Bone marrow (tissue), 2 donors: Measurements from ENCODE around the gene OR11A1.

ENCODE experiments used
- DNase-seq, 2 donors: peaks; one replicate each; lab custom pipeline; 2025; lab: John Stamatoyannopoulos, UW

The OR11A1 gene, protein sequence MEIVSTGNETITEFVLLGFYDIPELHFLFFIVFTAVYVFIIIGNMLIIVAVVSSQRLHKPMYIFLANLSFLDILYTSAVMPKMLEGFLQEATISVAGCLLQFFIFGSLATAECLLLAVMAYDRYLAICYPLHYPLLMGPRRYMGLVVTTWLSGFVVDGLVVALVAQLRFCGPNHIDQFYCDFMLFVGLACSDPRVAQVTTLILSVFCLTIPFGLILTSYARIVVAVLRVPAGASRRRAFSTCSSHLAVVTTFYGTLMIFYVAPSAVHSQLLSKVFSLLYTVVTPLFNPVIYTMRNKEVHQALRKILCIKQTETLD

DNA sequence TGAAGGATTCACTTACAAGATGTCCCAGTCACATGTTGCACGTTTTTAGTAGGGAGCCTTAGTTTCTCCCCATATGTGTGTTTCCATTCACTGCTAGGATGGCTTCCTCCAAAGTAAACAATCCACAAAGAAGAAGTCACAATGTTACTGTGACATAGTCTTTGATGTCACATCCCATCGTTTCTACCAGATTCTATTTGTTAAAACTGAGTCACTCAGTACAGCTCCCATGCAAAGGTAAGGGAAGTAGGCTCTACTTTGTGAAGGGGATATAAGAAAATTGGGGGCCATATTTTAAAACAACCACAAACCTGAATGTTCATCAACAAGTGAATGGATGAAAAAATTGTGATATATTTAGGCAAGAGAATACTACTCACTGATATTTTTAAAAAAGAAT, at the start of gene OR11A1, which contains the start of gene OR2H1:
OR11A1 (minus strand) TSS at position 101 of the 400 bp plus-strand sequence. CDS start 29,430 bp downstream, outside the sequence.
OR2H1 (plus strand) TSS at position 185 of the 400 bp plus-strand sequence. CDS start 4,615 bp downstream, outside the sequence.
- no peak for DNase-seq

- no peak for DNase-seq
Measured at GRCh38 chr6:29506446-29507067, 49.7 kb upstream of the OR11A1 start.

GRCh38 chr6:29505808-29506207, 48.9 kb upstream of the OR11A1 start:
- no peak for DNase-seq

GRCh38 chr6:29504961-29505360, 48.1 kb upstream of the OR11A1 start:
- DNase-seq = no peak

- DNase-seq = no peak
Measured at GRCh38 chr6:29502597-29502996, 45.7 kb upstream of the OR11A1 start.

DNA sequence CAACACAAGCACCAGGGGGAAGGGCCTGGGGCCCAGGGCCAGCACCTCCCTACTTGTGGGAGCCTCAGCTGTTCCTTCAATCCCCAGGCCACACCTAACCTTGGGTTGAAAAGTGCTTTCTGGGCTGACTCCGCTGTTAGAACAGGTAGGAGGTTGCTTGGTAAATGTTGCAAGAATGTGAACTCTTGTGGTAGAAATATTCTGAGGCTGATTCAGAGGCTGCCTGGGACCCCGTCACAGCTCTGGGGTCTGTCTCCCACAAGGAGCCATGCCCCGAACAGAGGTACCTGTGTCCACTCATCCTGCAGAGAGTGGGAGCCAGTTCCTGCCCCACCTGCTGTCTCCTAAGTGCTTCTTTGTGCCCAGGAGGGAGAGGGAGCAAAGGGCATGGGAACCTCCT, 45.3 kb upstream of the OR11A1 start:
- no peak for DNase-seq

- DNase-seq = no peak
Measured at GRCh38 chr6:29501106-29501505, 44.2 kb upstream of the OR11A1 start.

DNA sequence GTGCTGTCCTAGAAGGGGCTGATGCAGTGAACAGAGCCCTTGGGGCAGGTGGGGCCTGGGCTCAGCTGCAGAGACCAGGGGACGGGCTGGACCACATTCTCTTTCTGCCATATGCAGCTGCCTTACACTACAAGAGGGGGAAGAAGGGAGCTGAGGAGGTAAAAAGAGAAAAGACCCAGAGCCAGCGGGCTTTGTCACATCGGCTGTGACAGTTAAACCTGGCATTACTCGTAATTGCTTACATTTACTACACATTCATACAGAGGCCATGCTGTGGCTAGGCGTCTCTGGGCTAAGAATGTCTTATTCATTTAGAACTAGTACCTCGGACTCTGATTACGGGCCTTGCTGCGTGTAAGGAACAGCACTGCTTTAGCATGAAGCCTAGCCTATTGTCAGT, 43.7 kb upstream of the OR11A1 start:
- DNase-seq = no peak

- no peak for DNase-seq
Measured at GRCh38 chr6:29499704-29500103, 42.8 kb upstream of the OR11A1 start.

GRCh38 chr6:29496961-29497360, 40.1 kb upstream of the OR11A1 start:
- no peak for DNase-seq

DNA sequence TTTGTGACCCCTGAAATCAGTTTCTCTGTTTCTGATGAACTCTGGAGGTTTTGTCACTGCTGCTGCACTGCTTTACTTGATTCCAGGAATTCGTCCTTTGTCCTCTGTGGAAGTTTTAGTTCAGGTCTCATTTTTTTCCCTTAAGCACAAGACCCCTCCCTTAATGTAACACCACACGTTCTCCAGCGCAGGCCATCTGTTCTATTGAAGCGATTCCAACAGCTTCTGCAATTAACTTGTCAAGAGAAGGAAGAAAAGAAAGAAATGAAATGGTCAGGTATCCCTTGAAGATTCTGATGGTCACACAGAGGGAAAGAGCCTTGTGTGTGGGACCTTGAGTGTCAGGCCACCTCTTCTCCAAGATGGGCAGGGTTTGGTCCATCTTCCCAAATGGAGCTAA, 38.7 kb upstream of the OR11A1 start:
- DNase-seq = no peak

GRCh38 chr6:29494131-29494530, 37.3 kb upstream of the OR11A1 start:
- DNase-seq = no peak

GRCh38 chr6:29493261-29493660, 36.4 kb upstream of the OR11A1 start:
- DNase-seq = no peak

- DNase-seq = no peak
Measured at GRCh38 chr6:29491574-29491973, 34.7 kb upstream of the OR11A1 start.

GRCh38 chr6:29490552-29490951, 33.7 kb upstream of the OR11A1 start:
- DNase-seq = no peak

DNA sequence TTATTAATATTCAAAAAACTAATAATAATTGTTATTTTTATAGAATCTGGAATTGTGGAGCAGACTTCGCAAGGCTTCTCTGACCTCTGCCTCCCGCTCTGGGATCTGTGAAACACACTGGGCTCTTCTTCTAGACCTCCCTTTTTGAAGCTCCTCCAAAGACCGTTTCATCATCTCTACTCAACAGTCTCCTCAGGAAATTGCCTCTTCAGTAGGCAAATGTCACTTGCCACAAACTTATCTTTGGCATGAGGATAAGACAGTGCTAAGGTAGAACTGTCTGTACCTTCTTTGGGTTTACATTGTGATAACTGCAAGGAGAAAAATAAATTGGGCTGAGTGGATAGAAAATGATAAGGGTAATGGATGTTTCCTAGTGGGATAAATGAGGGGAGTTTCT, 33.2 kb upstream of the OR11A1 start:
- DNase-seq = no peak

- no peak for DNase-seq
Measured at GRCh38 chr6:29489286-29489685, 32.4 kb upstream of the OR11A1 start.

DNA sequence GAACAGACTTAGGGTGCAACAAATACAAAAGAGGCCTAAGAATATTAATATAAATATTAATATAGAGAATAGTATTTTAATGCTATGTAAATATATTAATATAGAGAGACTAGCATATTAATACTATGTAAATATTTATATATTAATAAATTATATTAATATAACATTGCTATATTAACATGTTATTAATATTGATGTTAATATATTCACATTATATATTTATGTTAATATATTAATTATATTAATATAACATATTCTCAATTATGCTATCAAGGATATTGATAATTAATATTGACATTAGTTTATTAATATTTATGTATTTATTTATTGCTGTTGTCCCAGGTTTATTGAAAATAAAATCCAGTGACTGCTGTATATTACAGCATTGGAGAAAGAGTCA, 32.0 kb upstream of the OR11A1 start:
- DNase-seq = no peak

DNA sequence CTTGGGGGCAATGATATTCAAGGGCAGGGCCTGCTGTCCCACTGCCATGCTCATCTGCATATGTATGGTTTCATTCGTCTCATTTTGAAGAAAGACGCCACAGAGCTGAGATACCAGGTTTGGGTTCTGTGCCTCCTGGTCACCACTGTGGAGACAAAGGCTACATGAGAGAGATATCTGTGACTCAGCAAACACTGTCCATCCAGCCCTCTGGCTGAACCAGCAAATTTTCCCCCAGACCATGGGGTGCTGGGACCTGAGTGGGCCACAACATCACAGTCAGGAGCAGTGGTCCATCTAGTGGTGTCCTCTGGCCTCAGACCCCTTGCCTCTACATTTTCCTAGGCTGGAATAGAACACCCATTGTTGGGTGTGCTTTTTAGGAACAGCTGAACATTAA, 30.8 kb upstream of the OR11A1 start, which contains the start of gene MAS1L:
MAS1L (minus strand) TSS at position 297 of the 400 bp plus-strand sequence; CDS start at position 243, 54 bp downstream.
- no peak for DNase-seq

- DNase-seq = no peak
Measured at GRCh38 chr6:29487131-29487530, 30.3 kb upstream of the OR11A1 start.

- DNase-seq = no peak
Measured at GRCh38 chr6:29486577-29486976, 29.7 kb upstream of the OR11A1 start.

GRCh38 chr6:29483735-29484134, 26.9 kb upstream of the OR11A1 start:
- DNase-seq = no peak

GRCh38 chr6:29483186-29483585, 26.3 kb upstream of the OR11A1 start:
- DNase-seq = no peak

DNA sequence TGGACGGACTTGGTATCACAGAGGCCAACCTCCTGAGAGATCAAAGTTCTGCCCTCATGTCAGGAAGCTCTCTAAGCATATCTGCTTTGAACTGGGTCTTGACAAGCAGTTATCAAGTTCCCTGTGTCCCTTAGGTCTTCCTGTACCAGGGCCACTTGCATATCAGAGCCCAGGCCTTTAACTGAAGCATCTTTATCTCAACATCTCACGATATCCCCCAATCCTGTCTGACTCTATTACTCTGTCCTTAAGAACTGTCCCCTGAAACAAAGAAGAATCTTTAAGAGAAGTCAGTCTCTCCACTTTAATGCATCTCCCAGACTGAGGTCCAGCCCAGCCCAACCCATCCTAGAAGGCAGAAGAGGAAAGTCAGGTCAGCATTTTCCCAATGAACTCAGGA, 22.7 kb upstream of the OR11A1 start:
- no peak for DNase-seq
